Right cardiac atrium (tissue), 5 donors: ENCODE results near the gene PPL. TPM values are rescaled to one million over a fixed set of nuclear protein-coding genes. Genes with fewer than 3 reads are reported as not detected.

Experiments
- ATAC-seq, 2 donors: fragments of 200-7000 bp; cut with Tn5 transposase; one replicate each; pipeline versions ENCODE4 v1.8.0 to v1.9.1; 2020; ENCODE audit warnings: moderate library complexity in 2 of 2, mild to moderate bottlenecking in 1 of 2
- DNase-seq, 3 donors: peaks; one replicate each; pipeline ENCODE4 v3.0.0-alpha.2; 2020
- H3K27ac ChIP-seq: one replicate; pipeline ENCODE4 v1.5.1; 2013; ENCODE audit warnings: mild to moderate bottlenecking, low read length, control low read depth, moderate library complexity
- H3K27me3 ChIP-seq: one replicate; pipeline ENCODE4 v1.6.1; 2013; ENCODE audit not compliant: control insufficient read depth, insufficient read depth
- H3K4me1 ChIP-seq: one replicate; pipeline ENCODE4 v1.6.1; 2013; ENCODE audit warnings: low read length; ENCODE audit not compliant: control insufficient read depth, insufficient read depth
- H3K4me3 ChIP-seq: one replicate; pipeline ENCODE4 v1.5.1; 2013; ENCODE audit warnings: low read length, control low read depth
- H3K9me3 ChIP-seq: one replicate; pipeline ENCODE4 v1.6.1; 2013; ENCODE audit warnings: low read length; ENCODE audit not compliant: control insufficient read depth
- WGBS: extraction: QIAGEN DNeasy Blood & Tissue Kit; methylation state at CpG from one replicate; pipeline ENCODE4 v1.1.7; 2013; 5-methylcytosine and 5-hydroxymethylcytosine counted together
- intact Hi-C, 4 donors: fragments of 100-400 bp; cut with DNase I; formaldehyde crosslinking; loops; one replicate each; pipeline versions ENCODE4 v1.11.0 to v1.14.0; 2022 to 2023
- polyA plus RNA-seq: library from polyadenylated mRNA; stranded (reverse); fragments of 200-250 nt; gene quantifications from one replicate; pipeline ENCODE4 v1.2.3, GENCODE V29; 2013
- total RNA-seq, 4 donors: library from RNA; stranded (reverse); fragmentation: NEBNext Ultra II Directional; extraction: Animal tissue kit (Norgen Biotek cat#: 25700); gene quantifications; one replicate each; pipeline ENCODE4 v1.2.1, GENCODE V29; 2021
- donor health status: healthy with polysubstance abuse.
- donor health status: DM: no; HTN: yes; CAD: no.
- donor health status: DM: no; HTN: no; CAD: no.
- donor health status: DM: no; HTN: yes; CAD: no; lungs with severe emphysema.
- donor health status: DM: yes; HTN: yes; CAD: no.

Gene PPL
- total and polyA plus RNA-seq, 5 donors = 3.9 to 19.1 (median 5.2) TPM

GRCh38 chr16:4942481-4942880 is 5.5 kb upstream of the PPL start:
- no peak for ATAC-seq
- no peaks in the 10 kb centered on the region for H3K27me3 ChIP-seq
- peak in 1 of 3 donors; percentile 53 for DNase-seq
- peaks cover 8% of the 10 kb centered on the region for H3K4me1 ChIP-seq
- H3K27ac ChIP-seq = no peak overlapping the region
- 76% methylated on average over 9 of the region's 9 CpGs for WGBS
- no peak overlapping the region for H3K4me3 ChIP-seq
- H3K9me3 ChIP-seq = no peaks in the 10 kb centered on the region
- intact Hi-C loops = no loop called here

- 61% methylated on average over 7 of the region's 7 CpGs for WGBS
- peak in 1 of 3 donors; percentile 42 for DNase-seq
- Histone ChIP-seq H3K9me3 (no peaks in the 10 kb centered on the region), H3K27ac (no peak overlapping the region), H3K4me1 (peaks cover 8% of the 10 kb centered on the region), H3K27me3 (no peaks in the 10 kb centered on the region), H3K4me3 (no peak overlapping the region)
- no peak for ATAC-seq
- intact Hi-C loops = no loop called here
Measured at GRCh38 chr16:4940719-4941118, 3.8 kb upstream of the PPL start.

- DNase-seq = no peak
- Histone ChIP-seq H3K27ac (no peak overlapping the region), H3K27me3 (no peaks in the 10 kb centered on the region), H3K4me3 (no peak overlapping the region), H3K9me3 (no peaks in the 10 kb centered on the region), H3K4me1 (peaks cover 4% of the 10 kb centered on the region)
- 79% methylated on average over 5 of the region's 5 CpGs for WGBS
- intact Hi-C loops = loop anchor here in 1 of 4 donors (10.0 kb wide), 1 partner anchor 54 kb away; no protein-coding TSS in a partner anchor
- ATAC-seq = no peak
Measured at GRCh38 chr16:4938683-4939030, 1.7 kb upstream of the PPL start.

GRCh38 chr16:4937782-4938682 is 1.1 kb upstream of the PPL start:
- no peak overlapping the region for H3K27ac ChIP-seq
- WGBS = 81% methylated on average over 16 of the region's 16 CpGs
- DNase-seq = peak in 1 of 3 donors; percentile 42
- no peaks in the 10 kb centered on the region for H3K27me3 ChIP-seq
- no peak overlapping the region for H3K4me3 ChIP-seq
- peaks cover 2% of the 10 kb centered on the region for H3K4me1 ChIP-seq
- no peak for ATAC-seq
- no peaks in the 10 kb centered on the region for H3K9me3 ChIP-seq
- intact Hi-C loops = loop anchor here in 1 of 4 donors (10.0 kb wide), 1 partner anchor 53 kb away; no protein-coding TSS in a partner anchor

GRCh38 chr16:4936181-4936990 is 562 bp downstream of the PPL start:
- peaks cover 2% of the 10 kb centered on the region for H3K4me1 ChIP-seq
- peak overlapping the region; percentile 58 for H3K4me3 ChIP-seq
- H3K9me3 ChIP-seq = no peaks in the 10 kb centered on the region
- intact Hi-C loops = loop anchor here in 1 of 4 donors (10.0 kb wide), 1 partner anchor 52 kb away; no protein-coding TSS in a partner anchor
- 3% methylated on average over 64 of the region's 64 CpGs for WGBS
- ATAC-seq = peak; percentile 30 to 38
- H3K27ac ChIP-seq = no peak overlapping the region
- DNase-seq = peak in 2 of 3 donors; percentile 67 to 70
- no peaks in the 10 kb centered on the region for H3K27me3 ChIP-seq

GRCh38 chr16:4935241-4935855 is 1.6 kb downstream of the PPL start:
- peak; percentile 93 to 95 (median 95) for DNase-seq
- Histone ChIP-seq H3K27ac (peak overlapping the region; percentile 5), H3K4me3 (no peak overlapping the region), H3K27me3 (no peaks in the 10 kb centered on the region), H3K9me3 (no peaks in the 10 kb centered on the region), H3K4me1 (peaks cover 2% of the 10 kb centered on the region)
- intact Hi-C loops = loop anchor here in 1 of 4 donors (10.0 kb wide), 1 partner anchor 51 kb away; no protein-coding TSS in a partner anchor
- ATAC-seq = peak; percentile 92
- WGBS = 48% methylated on average over 19 of the region's 19 CpGs

GRCh38 chr16:4934591-4934990 is 2.4 kb downstream of the PPL start:
- Histone ChIP-seq H3K9me3 (no peaks in the 10 kb centered on the region), H3K27ac (no peak overlapping the region), H3K4me3 (no peak overlapping the region), H3K27me3 (no peaks in the 10 kb centered on the region), H3K4me1 (peaks cover 2% of the 10 kb centered on the region)
- intact Hi-C loops = loop anchor here in 1 of 4 donors (10.0 kb wide), 1 partner anchor 50 kb away; no protein-coding TSS in a partner anchor
- WGBS = 91% methylated on average over 6 of the region's 6 CpGs
- DNase-seq (no peak), ATAC-seq (no peak)

GRCh38 chr16:4933871-4934395 is 3.0 kb downstream of the PPL start:
- 86% methylated on average over 15 of the region's 15 CpGs for WGBS

GRCh38 chr16:4933433-4933832 is 3.5 kb downstream of the PPL start:
- no peak for ATAC-seq
- Histone ChIP-seq H3K4me1 (peaks cover 2% of the 10 kb centered on the region), H3K9me3 (no peaks in the 10 kb centered on the region), H3K27ac (no peak overlapping the region), H3K27me3 (no peaks in the 10 kb centered on the region), H3K4me3 (no peak overlapping the region)
- 44% methylated on average over 8 of the region's 8 CpGs for WGBS
- intact Hi-C loops = loop anchor here in 1 of 4 donors (10.0 kb wide), 1 partner anchor 49 kb away; no protein-coding TSS in a partner anchor
- DNase-seq = no peak

More at GRCh38 chr16:4933871-4934395, 3.0 kb downstream of the PPL start:
- ATAC-seq = no peak
- Histone ChIP-seq H3K9me3 (no peaks in the 10 kb centered on the region), H3K4me3 (no peak overlapping the region), H3K27me3 (no peaks in the 10 kb centered on the region), H3K4me1 (peaks cover 2% of the 10 kb centered on the region), H3K27ac (no peak overlapping the region)
- intact Hi-C loops = loop anchor here in 1 of 4 donors (10.0 kb wide), 1 partner anchor 49 kb away; no protein-coding TSS in a partner anchor
- DNase-seq = no peak

GRCh38 chr16:4931381-4931780 is 5.6 kb downstream of the PPL start:
- intact Hi-C loops = loop anchor here in 1 of 4 donors (10.0 kb wide), 1 partner anchor 47 kb away; no protein-coding TSS in a partner anchor
- H3K9me3 ChIP-seq = no peaks in the 10 kb centered on the region
- H3K4me3 ChIP-seq = no peak overlapping the region
- H3K4me1 ChIP-seq = peaks cover 2% of the 10 kb centered on the region
- peak in 1 of 3 donors; percentile 13 for DNase-seq
- H3K27ac ChIP-seq = no peak overlapping the region
- 84% methylated on average over 11 of the region's 11 CpGs for WGBS
- no peak for ATAC-seq
- H3K27me3 ChIP-seq = no peaks in the 10 kb centered on the region
